Measurements from ENCODE around the gene UBASH3A. TPM values are rescaled to one million over a fixed set of nuclear protein-coding genes. Genes with fewer than 3 reads are reported as not detected.

UBASH3A gene
- total RNA-seq, 2 experiments from 2014 or later: not detected

DNA sequence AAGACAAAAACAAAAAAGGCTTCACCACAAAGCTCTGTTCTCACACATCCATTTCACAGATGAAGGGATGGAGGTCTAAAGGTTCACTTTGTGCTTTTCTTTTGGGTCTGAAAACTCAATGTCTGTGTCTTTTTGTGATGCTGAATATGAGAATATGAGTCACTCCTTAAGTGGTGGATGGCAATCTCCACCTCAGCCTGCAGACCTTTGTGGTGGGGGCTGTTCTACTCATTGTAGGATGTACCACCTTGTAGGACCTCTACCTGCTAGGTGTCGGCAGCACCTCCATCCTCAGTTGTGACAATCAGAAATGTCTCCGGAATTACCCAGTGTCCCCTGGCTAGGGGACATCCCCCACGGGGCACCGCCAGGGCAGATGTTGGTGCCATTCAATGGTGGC lies 42.8 kb downstream of the UBASH3A start:
- Histone ChIP-seq H2AFZ (ENCODE audit: low read length) (no peak overlapping the region), H3K4me2 (ENCODE audit: low read length) (no peak overlapping the region), H3K27ac (ENCODE audit: low read depth, low read length, poor library complexity, severe bottlenecking) (no peak overlapping the region), H3K9me2 (ENCODE audit: insufficient read depth, low read length) (no peaks in the 10 kb centered on the region), H3K4me3 (ENCODE audit: low read depth, low read length, poor library complexity, severe bottlenecking) (no peak overlapping the region), H4K20me1 (ENCODE audit: insufficient read depth, low read length) (no peaks in the 10 kb centered on the region), H3K36me3 (ENCODE audit: insufficient read depth, low read length) (no peaks in the 10 kb centered on the region), H3K9me3 (ENCODE audit: low read length) (no peaks in the 10 kb centered on the region), H3K79me2 (ENCODE audit: insufficient read depth, low read depth, low read length) (no peaks in the 10 kb centered on the region), H3K4me1 (ENCODE audit: insufficient read depth, low read length, poor library complexity, severe bottlenecking) (peaks cover 16% of the 10 kb centered on the region)
- no peak for DNase-seq (ENCODE audit: low spot score)
- intact Hi-C loops (cut with micrococcal nuclease; ENCODE audit: unreplicated experiment): loop anchor here (5.0 kb wide), 1 partner anchor 64 kb away; no protein-coding TSS in a partner anchor
- TF ChIP-seq, protein P1, sequence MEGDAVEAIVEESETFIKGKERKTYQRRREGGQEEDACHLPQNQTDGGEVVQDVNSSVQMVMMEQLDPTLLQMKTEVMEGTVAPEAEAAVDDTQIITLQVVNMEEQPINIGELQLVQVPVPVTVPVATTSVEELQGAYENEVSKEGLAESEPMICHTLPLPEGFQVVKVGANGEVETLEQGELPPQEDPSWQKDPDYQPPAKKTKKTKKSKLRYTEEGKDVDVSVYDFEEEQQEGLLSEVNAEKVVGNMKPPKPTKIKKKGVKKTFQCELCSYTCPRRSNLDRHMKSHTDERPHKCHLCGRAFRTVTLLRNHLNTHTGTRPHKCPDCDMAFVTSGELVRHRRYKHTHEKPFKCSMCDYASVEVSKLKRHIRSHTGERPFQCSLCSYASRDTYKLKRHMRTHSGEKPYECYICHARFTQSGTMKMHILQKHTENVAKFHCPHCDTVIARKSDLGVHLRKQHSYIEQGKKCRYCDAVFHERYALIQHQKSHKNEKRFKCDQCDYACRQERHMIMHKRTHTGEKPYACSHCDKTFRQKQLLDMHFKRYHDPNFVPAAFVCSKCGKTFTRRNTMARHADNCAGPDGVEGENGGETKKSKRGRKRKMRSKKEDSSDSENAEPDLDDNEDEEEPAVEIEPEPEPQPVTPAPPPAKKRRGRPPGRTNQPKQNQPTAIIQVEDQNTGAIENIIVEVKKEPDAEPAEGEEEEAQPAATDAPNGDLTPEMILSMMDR (conservative IDR thresholded peaks at IDR 0.05; ENCODE audit: low read length): no peak
- no peak for TF ChIP-seq EZH2phosphoT487 (IDR thresholded peaks at IDR 0.05; ENCODE audit: borderline replicate concordance, low read depth, low read length)
- BruUV-seq (replicated peaks): no TSS peak
- ChIA-PET POLR2A (no interaction called here), CTCF (ENCODE audit: unreplicated experiment) (no interaction called here)

- no peaks in the 10 kb centered on the region for H3K9me2 ChIP-seq (ENCODE audit: insufficient read depth, low read length)
- ChIA-PET CTCF (ENCODE audit: unreplicated experiment) (no interaction called here), POLR2A (no interaction called here)
- no peaks in the 10 kb centered on the region for H3K79me2 ChIP-seq (ENCODE audit: insufficient read depth, low read depth, low read length)
- H4K20me1 ChIP-seq (ENCODE audit: insufficient read depth, low read length): no peaks in the 10 kb centered on the region
- BruUV-seq (replicated peaks): no TSS peak
- H3K4me2 ChIP-seq (ENCODE audit: low read length): no peak overlapping the region
- intact Hi-C loops (cut with micrococcal nuclease; ENCODE audit: unreplicated experiment): loop anchor here (5.0 kb wide), 1 partner anchor 65 kb away; no protein-coding TSS in a partner anchor
- no peaks in the 10 kb centered on the region for H3K9me3 ChIP-seq (ENCODE audit: low read length)
- no peak overlapping the region for H3K4me3 ChIP-seq (ENCODE audit: low read depth, low read length, poor library complexity, severe bottlenecking)
- no peak overlapping the region for H2AFZ ChIP-seq (ENCODE audit: low read length)
- TF ChIP-seq, protein P1 (conservative IDR thresholded peaks at IDR 0.05; ENCODE audit: low read length): no peak
- no peak for TF ChIP-seq EZH2phosphoT487 (IDR thresholded peaks at IDR 0.05; ENCODE audit: borderline replicate concordance, low read depth, low read length)
- H3K4me1 ChIP-seq (ENCODE audit: insufficient read depth, low read length, poor library complexity, severe bottlenecking): peaks cover 16% of the 10 kb centered on the region
- DNase-seq (ENCODE audit: low spot score): no peak
- no peaks in the 10 kb centered on the region for H3K36me3 ChIP-seq (ENCODE audit: insufficient read depth, low read length)
- H3K27ac ChIP-seq (ENCODE audit: low read depth, low read length, poor library complexity, severe bottlenecking): no peak overlapping the region
These were observed 43.5 kb downstream of the UBASH3A start for GRCh38 chr21:42447182-42447581.

DNA sequence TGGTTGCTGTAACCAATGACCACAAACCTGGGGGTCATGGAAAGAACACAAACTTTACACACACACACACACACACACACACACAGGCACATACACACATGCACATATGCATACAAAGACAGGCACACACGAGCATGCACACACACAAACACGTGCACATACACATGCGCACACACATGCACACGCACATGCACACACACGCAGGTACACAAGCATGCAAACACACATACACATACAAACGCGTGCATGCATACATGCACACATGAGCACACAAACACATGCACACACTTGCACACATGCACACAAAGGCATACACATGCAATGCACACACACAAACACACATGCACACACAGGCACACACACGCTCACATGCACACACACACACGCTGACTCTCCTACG lies 44.0 kb downstream of the UBASH3A start:
- ChIA-PET POLR2A (no interaction called here), CTCF (ENCODE audit: unreplicated experiment) (no interaction called here)
- H3K36me3 ChIP-seq (ENCODE audit: insufficient read depth, low read length): no peaks in the 10 kb centered on the region
- intact Hi-C loops (cut with micrococcal nuclease; ENCODE audit: unreplicated experiment): loop anchor here (5.0 kb wide), 1 partner anchor 65 kb away; no protein-coding TSS in a partner anchor
- no peak overlapping the region for H3K27ac ChIP-seq (ENCODE audit: low read depth, low read length, poor library complexity, severe bottlenecking)
- no peak overlapping the region for H3K4me2 ChIP-seq (ENCODE audit: low read length)
- no TSS peak for BruUV-seq (replicated peaks)
- H2AFZ ChIP-seq (ENCODE audit: low read length): no peak overlapping the region
- no peaks in the 10 kb centered on the region for H4K20me1 ChIP-seq (ENCODE audit: insufficient read depth, low read length)
- H3K9me3 ChIP-seq (ENCODE audit: low read length): no peaks in the 10 kb centered on the region
- H3K4me1 ChIP-seq (ENCODE audit: insufficient read depth, low read length, poor library complexity, severe bottlenecking): peaks cover 16% of the 10 kb centered on the region
- no peaks in the 10 kb centered on the region for H3K9me2 ChIP-seq (ENCODE audit: insufficient read depth, low read length)
- no peak overlapping the region for H3K4me3 ChIP-seq (ENCODE audit: low read depth, low read length, poor library complexity, severe bottlenecking)
- no peaks in the 10 kb centered on the region for H3K79me2 ChIP-seq (ENCODE audit: insufficient read depth, low read depth, low read length)
- no peak for DNase-seq (ENCODE audit: low spot score)
- TF ChIP-seq, protein P1 (conservative IDR thresholded peaks at IDR 0.05; ENCODE audit: low read length): no peak
- TF ChIP-seq EZH2phosphoT487 (IDR thresholded peaks at IDR 0.05; ENCODE audit: borderline replicate concordance, low read depth, low read length): no peak
